Measurements from ENCODE around the gene CLC. TPM values are rescaled to one million over a fixed set of nuclear protein-coding genes. Genes with fewer than 3 reads are reported as not detected.
"Not testable (repeated sequence)": the region's sequence is repeated elsewhere in the genome, so short reads cannot be mapped to it uniquely, and the experiment has no call there.

CLC gene
- not detected for total RNA-seq

DNA sequence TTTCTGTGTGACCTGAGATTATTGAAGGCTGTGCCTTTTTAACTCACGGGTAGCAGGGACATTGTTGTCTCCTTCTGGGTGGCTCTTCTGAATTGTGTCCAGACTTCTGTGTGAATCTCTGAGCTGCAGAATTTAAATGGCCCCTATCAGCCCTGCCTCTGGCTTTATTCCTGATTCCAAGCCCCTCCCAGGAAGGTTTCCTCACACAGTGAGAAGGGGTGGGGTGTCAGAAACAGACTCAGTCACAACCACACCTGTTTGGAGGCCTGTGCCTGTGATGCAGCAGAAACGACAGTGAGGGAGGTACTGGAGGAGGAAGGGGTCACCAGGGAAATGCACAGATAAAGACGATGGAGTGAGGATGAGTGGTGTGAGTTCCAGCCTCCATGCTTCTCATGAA, at the start of gene CLC:
TSS of gene CLC (minus strand) at position 139 of the 400 bp plus-strand sequence. CDS start at position 62, 77 bp downstream.
- TF ChIP-seq POLR2A (IDR thresholded peaks at IDR 0.05), result no peak
- H3K9me3 ChIP-seq, result no peaks in the 10 kb centered on the region
- DNase-seq (ENCODE audit: low spot score in 2 of 2), result no peak
- H3K27ac ChIP-seq, result no peak within 1 kb of the TSS
- H3K4me3 ChIP-seq, result no peak within 1 kb of the TSS
- WGBS, 2 donors, result 39 to 46% methylated on average over 3 of the region's 3 CpGs
- H3K36me3 ChIP-seq, result no peaks in the 10 kb centered on the region
- no peaks in the 10 kb centered on the region for H3K4me1 ChIP-seq
- H3K27me3 ChIP-seq, result no peaks in the 10 kb centered on the region

DNA sequence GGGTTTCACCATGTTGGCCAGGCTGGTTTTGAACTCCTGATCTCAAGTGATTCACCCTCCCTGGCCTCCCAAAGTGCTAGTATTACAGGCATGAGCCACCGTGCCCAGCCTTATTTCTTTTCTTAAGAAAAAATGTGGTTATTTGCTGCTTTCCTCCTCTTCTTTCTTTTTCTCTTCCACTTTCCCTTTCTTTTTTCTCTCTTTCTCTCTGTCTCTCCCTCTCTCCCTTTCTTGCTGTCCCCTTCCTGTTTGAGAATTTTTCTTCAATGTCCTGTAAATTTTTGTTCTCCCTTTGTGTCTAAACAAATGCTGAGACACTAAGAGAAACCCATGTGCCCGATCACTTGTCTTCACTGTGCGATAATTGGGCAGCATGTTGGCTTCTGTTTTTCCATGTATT, 43.1 kb upstream of the CLC start:
- no peak overlapping the region for H3K27ac ChIP-seq
- 89 to 92% methylated on average over 3 of the region's 3 CpGs for WGBS, 2 donors
- H3K4me3 ChIP-seq, result no peak overlapping the region
- TF ChIP-seq, protein P1, sequence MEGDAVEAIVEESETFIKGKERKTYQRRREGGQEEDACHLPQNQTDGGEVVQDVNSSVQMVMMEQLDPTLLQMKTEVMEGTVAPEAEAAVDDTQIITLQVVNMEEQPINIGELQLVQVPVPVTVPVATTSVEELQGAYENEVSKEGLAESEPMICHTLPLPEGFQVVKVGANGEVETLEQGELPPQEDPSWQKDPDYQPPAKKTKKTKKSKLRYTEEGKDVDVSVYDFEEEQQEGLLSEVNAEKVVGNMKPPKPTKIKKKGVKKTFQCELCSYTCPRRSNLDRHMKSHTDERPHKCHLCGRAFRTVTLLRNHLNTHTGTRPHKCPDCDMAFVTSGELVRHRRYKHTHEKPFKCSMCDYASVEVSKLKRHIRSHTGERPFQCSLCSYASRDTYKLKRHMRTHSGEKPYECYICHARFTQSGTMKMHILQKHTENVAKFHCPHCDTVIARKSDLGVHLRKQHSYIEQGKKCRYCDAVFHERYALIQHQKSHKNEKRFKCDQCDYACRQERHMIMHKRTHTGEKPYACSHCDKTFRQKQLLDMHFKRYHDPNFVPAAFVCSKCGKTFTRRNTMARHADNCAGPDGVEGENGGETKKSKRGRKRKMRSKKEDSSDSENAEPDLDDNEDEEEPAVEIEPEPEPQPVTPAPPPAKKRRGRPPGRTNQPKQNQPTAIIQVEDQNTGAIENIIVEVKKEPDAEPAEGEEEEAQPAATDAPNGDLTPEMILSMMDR (IDR thresholded peaks at IDR 0.05), result no peak
- TF ChIP-seq EP300 (IDR thresholded peaks at IDR 0.05), result no peak
- TF ChIP-seq POLR2A (IDR thresholded peaks at IDR 0.05), result no peak
- H3K36me3 ChIP-seq, result no peaks in the 10 kb centered on the region
- H3K27me3 ChIP-seq, result peaks cover 0 to 3% of the 10 kb centered on the region in 2 donors
- no peaks in the 10 kb centered on the region for H3K4me1 ChIP-seq
- no peak for DNase-seq (ENCODE audit: low spot score in 2 of 2)
- H3K9me3 ChIP-seq, result no peaks in the 10 kb centered on the region

DNA sequence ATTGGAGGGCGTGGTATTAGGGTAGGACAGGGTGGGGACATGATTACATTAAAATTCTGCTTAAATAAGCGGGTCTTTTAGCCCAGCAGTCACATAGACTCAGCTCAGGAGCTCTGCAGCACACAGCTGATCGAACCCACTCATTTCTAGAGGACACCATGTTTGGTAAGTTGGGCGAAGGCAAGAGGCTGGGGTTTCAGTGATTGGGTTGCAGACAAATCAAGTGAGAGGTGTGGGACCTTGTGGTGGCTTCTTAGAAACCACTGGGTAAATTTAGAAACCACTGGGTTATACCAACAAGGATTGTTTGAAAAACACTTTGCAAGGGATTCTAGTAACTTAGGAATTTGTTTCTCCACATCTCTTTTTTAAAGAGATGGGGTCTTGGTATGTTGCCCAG, 40.9 kb upstream of the CLC start, which contains the start of gene LEUTX:
TSS of gene LEUTX (plus strand) at position 92 of the 400 bp plus-strand sequence. CDS start at position 159, 67 bp downstream.
- Histone ChIP-seq H3K27me3 (peaks cover 0 to 3% of the 10 kb centered on the region in 2 donors), H3K36me3 (no peaks in the 10 kb centered on the region), H3K4me1 (no peaks in the 10 kb centered on the region), H3K27ac (no peak within 1 kb of the TSS), H3K9me3 (no peaks in the 10 kb centered on the region), H3K4me3 (no peak within 1 kb of the TSS)
- no peak for TF ChIP-seq POLR2A (IDR thresholded peaks at IDR 0.05)
- TF ChIP-seq EP300 (IDR thresholded peaks at IDR 0.05), result no peak
- TF ChIP-seq, protein P1 (IDR thresholded peaks at IDR 0.05), result no peak
- DNase-seq (ENCODE audit: low spot score in 2 of 2), result no peak
- WGBS, 2 donors, result 71 to 72% methylated on average over 4 of the region's 4 CpGs

DNA sequence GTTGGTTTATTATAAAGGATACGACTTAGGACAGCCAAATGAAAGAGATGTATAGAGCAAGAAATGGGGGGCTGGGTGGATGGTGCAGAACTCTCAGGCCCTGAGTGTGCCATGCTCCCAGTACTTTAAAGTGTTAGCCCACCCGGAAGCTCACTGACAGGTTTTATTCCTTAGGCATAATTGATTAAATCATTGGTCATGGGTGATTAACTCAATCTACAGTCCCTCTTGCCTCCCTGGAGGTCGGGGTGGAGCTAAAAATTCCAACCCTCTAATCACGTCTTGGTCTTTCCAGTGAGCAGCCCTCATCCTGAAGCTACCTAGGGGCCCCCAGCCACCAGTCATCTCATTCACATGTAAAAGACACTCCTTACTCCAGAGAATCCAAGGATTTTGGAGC, 31.0 kb upstream of the CLC start:
- no peak for TF ChIP-seq POLR2A (IDR thresholded peaks at IDR 0.05)
- H3K4me1 ChIP-seq, result no peaks in the 10 kb centered on the region
- H3K27me3 ChIP-seq, result no peaks in the 10 kb centered on the region
- H3K4me3 ChIP-seq, result no peak overlapping the region
- peaks cover 0 to 10% (median 0%) of the 10 kb centered on the region in 4 donors for H3K9me3 ChIP-seq
- no peak overlapping the region for H3K27ac ChIP-seq
- H3K36me3 ChIP-seq, result no peaks in the 10 kb centered on the region
- no peak for DNase-seq (ENCODE audit: low spot score in 2 of 2)
- WGBS, 2 donors, result 29 to 42% methylated on average over 4 of the region's 4 CpGs

DNA sequence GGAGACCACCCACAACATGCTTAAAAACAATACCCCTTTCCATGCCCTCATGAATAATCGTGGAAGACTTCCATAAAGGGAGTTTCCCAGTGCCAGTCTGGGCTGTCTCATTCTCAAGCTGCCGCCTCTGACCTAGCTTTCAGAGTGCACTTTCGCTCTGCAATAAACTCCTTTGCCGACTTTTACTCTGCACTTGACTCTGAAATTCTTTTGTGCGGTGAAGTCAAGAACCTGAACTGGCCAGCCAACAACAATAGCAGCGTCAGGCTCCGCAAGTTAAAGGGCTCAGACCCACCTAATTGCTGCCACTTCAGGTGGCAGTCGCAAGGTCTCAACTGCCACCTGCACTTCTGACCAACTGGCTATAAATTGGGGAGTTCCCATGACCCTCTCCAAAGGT, 30.5 kb upstream of the CLC start:
- H3K4me3 ChIP-seq, result no peak overlapping the region
- peaks cover 0 to 10% (median 0%) of the 10 kb centered on the region in 4 donors for H3K9me3 ChIP-seq
- H3K27me3 ChIP-seq, result no peaks in the 10 kb centered on the region
- H3K27ac ChIP-seq, result no peak overlapping the region
- DNase-seq (ENCODE audit: low spot score in 2 of 2), result no peak
- no peaks in the 10 kb centered on the region for H3K36me3 ChIP-seq
- H3K4me1 ChIP-seq, result no peaks in the 10 kb centered on the region
- no peak for TF ChIP-seq EP300 (IDR thresholded peaks at IDR 0.05)
- TF ChIP-seq, protein P1 (IDR thresholded peaks at IDR 0.05), result no peak
- TF ChIP-seq POLR2A (IDR thresholded peaks at IDR 0.05), result no peak
- 47 to 61% methylated on average over 8 of the region's 8 CpGs for WGBS, 2 donors

DNA sequence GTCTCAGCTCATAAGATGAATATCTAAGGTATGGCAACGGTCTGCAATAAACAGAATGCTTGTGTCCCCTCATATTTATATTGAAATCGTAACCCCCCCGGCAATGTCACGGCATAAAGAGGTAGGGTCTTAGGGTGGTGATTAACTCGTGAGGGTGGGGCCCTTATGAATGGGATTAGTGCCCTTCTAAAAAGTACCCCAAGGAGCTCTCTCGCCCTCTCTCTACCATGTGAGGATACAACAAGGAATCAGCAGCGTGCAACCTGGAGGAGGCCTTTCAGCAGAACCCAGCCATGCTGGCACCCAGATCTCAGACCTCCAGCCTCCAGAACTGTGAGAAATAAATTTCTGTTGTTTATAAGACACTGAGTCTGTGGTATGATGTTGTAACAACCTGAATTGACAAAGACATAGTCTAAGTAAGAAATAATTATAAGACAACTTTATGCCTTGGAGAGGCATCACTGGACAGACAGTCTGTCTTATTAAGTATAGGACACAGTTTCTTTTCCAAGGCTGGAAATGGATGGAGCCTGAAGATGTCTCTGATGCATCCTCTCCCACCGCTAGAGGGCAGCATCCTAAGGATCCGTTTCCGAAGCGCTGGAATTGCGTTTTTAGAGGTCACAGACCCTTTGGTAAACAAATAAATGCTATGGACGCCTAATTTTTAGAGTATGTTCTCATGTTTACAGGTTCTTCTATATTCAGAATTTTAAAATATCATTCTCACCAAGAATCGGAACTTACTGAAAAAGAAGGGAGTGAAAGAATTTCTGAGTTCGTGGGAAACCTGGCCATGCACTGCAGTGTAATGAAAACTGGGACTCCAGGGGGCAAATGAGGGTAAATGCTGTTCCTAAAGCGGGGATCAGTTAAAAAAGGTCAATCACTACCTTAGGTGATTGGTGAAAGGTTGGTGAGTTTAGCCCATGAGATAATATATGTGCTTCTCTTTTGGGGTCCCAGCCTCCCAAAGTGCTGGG, 27.6 kb upstream of the CLC start:
- Histone ChIP-seq H3K4me3 (no peak overlapping the region), H3K9me3 (peaks cover 0 to 10% (median 0%) of the 10 kb centered on the region in 4 donors), H3K36me3 (no peaks in the 10 kb centered on the region), H3K4me1 (no peaks in the 10 kb centered on the region), H3K27me3 (no peaks in the 10 kb centered on the region), H3K27ac (no peak overlapping the region)
- DNase-seq (ENCODE audit: low spot score in 2 of 2), result peak in 1 of 2 donors; percentile 21
- WGBS, 2 donors, result 45 to 48% methylated on average over 16 of the region's 16 CpGs
- TF ChIP-seq POLR2A (IDR thresholded peaks at IDR 0.05), result no peak
- no peak for TF ChIP-seq EP300 (IDR thresholded peaks at IDR 0.05)
- TF ChIP-seq, protein P1 (IDR thresholded peaks at IDR 0.05), result peak; percentile 14 to 56 (median 39)

DNA sequence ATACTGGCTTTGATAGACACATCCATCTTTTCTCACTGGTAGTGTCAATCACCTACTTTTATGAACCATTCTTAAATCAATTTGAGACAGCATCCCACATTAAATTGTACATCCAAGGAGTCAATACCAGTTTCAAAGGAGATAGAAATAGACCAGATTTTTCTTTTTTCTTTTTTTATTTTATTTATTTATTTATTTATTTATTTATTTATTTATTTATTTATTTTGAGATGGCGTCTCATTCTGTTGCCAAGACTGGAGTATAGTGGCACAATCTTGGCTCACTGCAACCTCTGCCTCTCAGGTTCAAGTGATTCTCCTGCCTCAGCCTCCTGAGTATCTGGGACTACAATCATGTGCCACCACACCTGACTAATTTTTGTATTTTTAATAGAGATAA, 24.0 kb upstream of the CLC start:
- not testable (repeated sequence) for H3K36me3 ChIP-seq; H3K4me3 ChIP-seq; H3K27me3 ChIP-seq; H3K27ac ChIP-seq; H3K4me1 ChIP-seq; DNase-seq (ENCODE audit: low spot score in 2 of 2); H3K9me3 ChIP-seq
- 93 to 95% methylated on average over 1 of the region's 1 CpG for WGBS, 2 donors
